ENCODE measurements around the gene CGB3. TPM values are rescaled to one million over a fixed set of nuclear protein-coding genes. Genes with fewer than 3 reads are reported as not detected.
A peak's percentile ranks its signal among the peaks of the same experiment; 100 is the strongest.

CGB3 gene
- total RNA-seq, 1 donor from 2014 or later = not detected

GRCh38 chr19:49016067-49016839 is 7.9 kb downstream of the CGB3 start:
- no peak for DNase-seq (ENCODE audit: low spot score)

- no peak for DNase-seq (ENCODE audit: low spot score)
Observed at GRCh38 chr19:49014870-49015255, 9.3 kb downstream of the CGB3 start.

DNA sequence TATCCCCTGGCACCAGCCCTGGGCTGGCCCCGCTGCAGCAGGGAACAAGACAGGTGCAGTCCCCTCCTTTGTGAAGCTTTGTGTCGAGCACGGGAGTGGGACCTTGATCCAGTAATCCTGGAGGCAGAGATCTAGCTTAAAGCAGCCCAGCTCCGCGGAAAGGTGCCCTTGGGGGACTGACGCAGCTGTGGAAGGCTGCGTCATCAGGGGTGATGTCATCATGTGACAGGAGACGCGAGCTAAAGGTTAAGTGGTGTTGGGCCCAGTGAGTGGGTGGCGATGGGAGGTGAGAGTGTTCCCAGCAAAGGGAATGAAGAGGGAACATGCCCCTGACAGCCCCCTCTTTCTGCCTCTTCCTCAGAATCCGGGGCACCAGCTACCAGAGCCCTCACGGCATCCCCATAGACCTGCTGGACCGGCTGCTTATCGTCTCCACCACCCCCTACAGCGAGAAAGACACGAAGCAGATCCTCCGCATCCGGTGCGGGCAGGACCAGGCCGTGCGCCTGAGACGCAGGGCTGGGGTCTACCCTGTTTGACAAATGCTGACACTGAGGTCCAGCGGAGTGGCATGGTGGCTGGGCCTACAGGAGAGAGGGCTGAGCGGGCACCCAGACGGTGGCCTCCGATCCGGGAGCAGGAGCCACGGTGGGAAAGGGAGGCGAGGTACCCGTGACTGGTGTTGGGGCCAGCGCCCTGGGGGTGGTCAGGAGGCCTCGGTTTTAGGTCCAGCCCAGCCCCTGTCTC is 9.8 kb downstream of the CGB3 start:
- no peak for DNase-seq (ENCODE audit: low spot score)

DNA sequence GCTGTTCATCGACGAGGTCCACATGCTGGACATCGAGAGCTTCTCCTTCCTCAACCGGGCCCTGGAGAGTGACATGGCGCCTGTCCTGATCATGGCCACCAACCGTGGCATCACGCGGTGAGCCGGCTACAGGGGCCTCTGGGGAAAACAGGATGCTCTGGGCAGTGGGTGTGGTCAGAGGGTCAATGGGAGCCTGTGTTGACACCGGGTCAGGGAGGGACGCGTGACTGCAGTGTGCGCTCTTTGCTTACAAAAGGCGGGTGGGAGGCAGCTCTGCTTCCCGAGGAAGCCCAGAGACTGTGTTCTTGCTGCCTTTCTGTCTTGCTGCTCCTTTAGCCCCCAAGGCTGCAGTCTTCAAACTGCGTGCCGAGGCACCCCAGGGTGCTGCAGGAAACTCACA is 12.9 kb downstream of the CGB3 start:
- DNase-seq (ENCODE audit: low spot score) = no peak

DNA sequence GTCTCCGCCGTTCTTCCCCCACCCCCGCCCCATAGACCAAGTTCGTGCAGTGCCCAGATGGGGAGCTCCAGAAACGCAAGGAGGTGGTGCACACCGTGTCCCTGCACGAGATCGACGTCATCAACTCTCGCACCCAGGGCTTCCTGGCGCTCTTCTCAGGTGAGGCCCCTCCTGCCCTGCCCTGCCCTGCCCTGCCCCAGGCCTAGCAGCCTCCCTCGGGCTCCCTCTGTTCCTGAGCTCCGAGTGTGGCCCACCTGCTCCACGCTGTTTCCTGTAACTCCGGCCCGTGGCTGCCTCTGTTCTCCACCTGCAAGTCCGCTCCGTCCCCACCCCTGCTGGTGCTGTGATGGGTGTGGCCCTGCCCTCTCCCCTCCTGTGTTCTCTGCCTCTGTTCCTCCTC is 13.7 kb downstream of the CGB3 start:
- no peak for DNase-seq (ENCODE audit: low spot score)

GRCh38 chr19:49009828-49010227 is 14.3 kb downstream of the CGB3 start:
- no peak for DNase-seq (ENCODE audit: low spot score)

- DNase-seq (ENCODE audit: low spot score) = no peak
Observed at GRCh38 chr19:49006905-49007304, 17.2 kb downstream of the CGB3 start.

DNA sequence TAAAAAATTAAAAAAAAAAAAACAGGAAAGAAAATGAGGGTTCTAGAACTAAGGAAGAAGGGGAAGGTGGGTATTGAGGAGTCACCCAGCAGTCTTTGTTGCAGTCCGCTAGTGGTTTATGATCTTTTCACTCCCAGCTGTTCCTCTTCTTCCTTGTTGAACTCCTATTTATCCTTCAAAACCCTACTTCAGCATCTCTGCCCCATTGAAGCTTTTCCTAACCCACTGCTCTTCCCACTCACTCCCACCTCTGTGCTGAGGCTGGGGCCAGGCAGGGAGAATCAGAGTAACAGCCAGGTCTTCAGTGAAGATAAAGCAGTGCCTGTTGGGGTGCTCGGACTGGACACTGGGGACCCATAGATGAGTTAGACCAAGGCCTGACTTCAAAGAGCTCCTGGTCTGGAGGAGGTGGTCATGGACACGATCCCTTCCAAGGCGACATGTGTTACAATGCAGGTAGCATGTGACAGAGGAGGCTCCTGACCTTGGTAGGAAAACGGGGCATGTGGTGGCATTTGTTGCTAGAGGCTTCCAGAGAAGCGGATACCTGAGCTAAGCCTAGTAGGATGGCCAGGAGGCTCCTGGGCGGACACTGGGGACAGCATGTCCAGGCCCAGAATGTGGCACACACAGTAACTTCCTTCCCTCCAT is 19.0 kb downstream of the CGB3 start:
- no peak for DNase-seq (ENCODE audit: low spot score)

DNA sequence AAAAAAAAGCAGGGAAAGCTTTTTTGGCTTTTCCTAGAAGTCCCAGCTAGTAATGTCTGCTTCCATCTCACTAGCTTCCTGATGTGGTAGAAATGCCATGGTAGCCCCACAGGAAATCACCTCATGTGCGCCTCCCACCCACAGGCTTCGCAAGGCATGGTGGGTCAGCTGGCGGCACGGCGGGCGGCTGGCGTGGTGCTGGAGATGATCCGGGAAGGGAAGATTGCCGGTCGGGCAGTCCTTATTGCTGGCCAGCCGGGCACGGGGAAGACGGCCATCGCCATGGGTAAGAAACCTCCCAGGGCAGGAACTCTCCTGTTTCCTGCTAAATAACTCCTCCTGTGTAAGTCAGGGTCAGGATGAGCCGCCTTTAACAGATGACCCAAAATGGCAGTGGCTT is 20.0 kb downstream of the CGB3 start:
- no peak for DNase-seq (ENCODE audit: low spot score)

GRCh38 chr19:48999481-49000325 is 24.4 kb downstream of the CGB3 start:
- DNase-seq (ENCODE audit: low spot score) = no peak

GRCh38 chr19:48997972-48998371 is 26.2 kb downstream of the CGB3 start:
- DNase-seq (ENCODE audit: low spot score) = no peak

DNA sequence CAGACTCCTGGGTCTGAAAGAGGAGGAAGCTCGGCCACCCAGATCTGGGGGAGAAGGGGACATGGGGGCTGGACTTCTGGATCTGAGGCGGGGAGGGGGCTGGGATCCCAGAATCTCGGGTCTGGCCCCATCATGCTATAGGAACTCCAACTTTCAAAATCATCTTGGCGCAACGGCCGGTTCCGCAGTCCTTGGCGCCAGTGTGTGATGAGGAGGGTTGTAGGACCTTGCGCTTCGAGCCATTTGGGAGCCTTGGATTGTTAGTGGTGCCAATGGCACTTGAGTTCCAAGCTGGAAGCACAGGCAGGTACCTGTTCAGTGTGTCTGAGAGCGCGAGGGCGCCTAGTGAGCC is 30.1 kb downstream of the CGB3 start:
- no peak for DNase-seq (ENCODE audit: low spot score)

DNA sequence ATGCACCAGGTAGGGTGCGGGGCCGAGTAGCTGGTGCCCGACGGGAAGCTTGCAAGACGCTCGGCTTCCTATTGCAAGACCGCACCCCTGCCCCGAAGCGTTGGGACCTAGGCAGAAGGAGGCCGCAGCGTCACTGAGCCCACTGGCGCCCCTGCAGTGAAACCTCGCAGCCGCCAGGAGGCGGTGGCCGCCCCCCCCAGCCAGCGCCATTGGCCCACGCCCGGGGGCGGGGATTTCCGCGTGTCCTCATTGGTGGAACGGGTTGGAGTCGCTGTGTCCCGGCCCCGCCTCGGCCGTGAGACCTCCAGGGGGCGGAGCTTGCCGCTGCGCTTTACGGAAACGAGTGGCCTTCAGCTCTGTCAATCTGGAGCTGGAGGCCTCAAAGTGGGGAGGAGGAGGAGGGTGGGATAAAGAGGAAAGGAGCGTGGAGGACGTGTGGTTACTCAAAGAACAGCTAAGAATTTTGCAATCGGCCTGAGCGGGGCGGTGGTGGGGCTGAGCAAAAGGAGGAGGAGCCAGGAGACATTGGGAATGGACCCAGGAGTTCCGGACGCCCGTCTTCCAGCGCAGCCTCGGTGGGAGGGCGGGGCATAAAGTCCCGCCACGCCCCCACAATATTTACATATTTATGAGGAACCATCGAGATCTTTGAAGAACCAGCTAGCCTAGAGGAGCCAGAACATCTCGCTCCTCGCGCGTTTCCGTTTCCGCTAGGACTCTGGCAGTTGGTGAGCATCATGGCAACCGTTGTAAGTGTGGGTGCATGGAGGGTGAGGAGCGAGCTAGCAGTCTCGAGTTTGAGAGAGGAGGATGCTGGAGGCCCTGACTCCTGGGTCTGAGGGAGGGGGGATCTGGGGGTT is 30.7 kb downstream of the CGB3 start, which contains the start of the genes GYS1 and RUVBL2:
TSS of gene GYS1 (minus strand) at position 135 of the 860 bp plus-strand sequence. CDS start 197 bp downstream, outside the sequence.
TSS of gene RUVBL2 (plus strand) at position 713 of the 860 bp plus-strand sequence. CDS start at position 738, 25 bp downstream.
- DNase-seq (ENCODE audit: low spot score) = peak; percentile 100

DNA sequence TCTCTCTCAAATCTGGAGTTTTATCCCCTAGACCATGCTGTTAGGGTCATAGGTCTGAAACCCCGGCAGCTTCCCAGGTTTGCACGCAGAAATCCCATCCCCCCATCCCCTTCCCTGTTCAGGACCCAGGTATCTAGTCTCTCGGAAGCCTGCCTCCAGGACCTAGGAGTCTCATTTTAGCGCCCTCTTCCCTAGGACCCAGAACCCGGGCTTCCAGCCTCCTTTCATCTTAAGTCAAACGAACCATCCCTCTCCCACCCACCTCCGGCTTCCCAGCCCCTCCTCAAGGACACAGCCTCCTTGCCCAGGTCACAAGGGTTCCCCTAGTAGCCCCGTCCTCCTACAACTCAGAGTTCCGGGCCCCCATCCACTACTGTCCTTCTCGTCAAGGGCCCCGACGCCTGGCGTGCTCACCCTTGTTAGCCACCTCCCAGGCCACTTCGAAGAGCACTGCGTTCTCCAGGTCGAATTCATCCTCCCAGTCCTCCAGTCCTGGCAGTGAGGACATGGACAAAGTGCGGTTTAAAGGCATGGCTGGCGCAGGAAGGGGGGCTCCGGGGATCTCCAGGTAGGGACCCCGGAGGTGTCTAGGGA is 31.5 kb downstream of the CGB3 start:
- DNase-seq (ENCODE audit: low spot score) = no peak

DNA sequence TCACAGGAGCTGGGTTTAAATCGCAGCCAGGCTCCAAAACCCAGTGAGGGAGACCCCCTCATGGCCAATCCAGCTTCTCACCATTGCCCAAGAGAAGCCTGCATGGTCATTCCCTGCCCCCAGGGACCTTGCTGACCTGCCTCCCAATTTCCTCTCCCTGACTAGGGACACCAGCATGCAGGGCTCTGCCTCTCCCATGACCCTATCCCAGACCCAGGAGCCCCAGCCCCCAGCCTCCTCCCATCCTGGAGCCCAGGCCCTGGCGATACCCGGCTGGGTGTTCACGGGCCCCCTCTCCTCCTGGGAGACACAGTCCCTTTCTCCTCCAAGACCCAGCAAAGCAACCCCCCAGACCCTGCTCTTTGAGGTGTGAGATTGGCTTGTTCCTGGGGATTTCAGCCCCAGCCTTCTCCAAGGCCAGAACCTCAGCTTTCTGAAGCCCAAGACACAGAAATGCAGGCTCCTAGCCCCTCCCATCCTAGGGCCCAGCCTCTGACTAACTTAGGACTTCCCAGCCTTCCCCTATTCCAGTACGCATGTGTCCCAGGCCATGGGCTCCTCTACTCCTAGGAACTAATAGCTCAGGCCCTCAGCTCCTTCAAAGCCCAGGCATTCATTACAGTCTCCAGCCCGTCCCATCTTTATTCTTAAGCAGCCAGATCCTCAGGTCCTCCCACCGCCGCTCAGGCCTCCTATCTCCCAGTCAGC is 32.1 kb downstream of the CGB3 start:
- no peak for DNase-seq (ENCODE audit: low spot score)

DNA sequence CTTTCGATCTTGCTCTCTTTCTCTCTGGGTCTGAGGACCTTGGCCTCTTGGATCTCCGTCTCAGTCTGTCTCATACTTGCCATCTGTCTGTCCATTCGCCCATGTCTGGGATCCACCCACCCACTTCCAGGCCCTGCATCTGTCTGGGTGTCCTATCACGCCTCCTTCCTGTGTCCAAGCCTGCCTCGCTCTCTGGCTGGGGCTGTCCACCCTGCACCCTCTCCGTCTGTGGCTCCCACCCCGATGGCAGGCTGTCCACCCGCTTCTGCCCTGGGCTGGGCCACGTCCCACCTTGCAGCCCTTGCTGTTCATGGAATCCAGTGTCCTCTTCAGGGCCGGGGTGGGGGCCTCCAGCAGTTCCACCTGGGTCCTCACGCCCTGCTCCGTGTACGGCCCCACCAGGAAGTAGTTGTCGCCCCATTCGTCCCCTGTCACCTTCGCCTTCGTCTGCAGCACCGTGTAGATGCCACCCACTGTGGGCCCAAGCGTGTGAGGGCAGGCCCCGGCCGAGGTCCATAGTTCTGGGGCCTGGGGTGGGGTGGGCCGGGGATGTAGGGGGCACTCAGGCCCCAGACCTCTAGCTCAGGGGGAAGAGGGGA is 33.0 kb downstream of the CGB3 start:
- no peak for DNase-seq (ENCODE audit: low spot score)

GRCh38 chr19:48990400-48990799 is 33.7 kb downstream of the CGB3 start:
- DNase-seq (ENCODE audit: low spot score) = no peak

DNA sequence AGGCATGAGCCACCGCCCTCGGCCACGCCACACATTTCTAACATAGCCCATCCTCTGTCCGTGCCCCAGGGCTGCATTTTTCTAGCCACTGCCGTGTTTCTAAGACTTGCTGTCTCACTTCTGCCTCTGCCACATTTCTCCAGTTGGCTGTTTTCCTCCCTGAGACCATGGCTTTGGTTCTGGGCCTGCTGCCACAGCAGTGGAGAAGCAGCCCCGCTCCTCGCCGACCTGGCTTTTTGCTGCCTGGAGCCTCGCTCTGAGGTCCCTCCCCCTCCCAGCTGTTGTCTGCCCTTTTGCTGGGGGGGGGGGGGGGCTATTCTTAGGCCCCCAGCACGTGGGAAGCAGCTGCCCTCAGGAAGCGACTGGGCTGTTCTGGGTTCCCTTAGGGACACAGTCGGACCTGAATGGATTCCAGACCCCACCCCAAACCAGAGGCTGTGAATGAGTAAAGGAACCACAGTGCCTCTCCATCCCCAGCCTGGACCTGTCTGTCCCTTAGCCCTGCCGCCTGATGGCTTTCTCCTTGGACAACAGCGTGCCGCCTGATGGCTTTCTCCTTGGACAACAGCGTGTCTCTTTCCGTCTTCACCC is 34.3 kb downstream of the CGB3 start:
- DNase-seq (ENCODE audit: low spot score) = no peak

All from mesenteric fat pad (tissue), 1 donor.